Body of pancreas (tissue), 4 donors: ENCODE measurements around the gene RAP1GAP2. TPM values are rescaled to one million over a fixed set of nuclear protein-coding genes. Genes with fewer than 3 reads are reported as not detected.

Source experiments
- ATAC-seq: fragments of 150-250 bp; one replicate; pipeline ENCODE4 v1.9.1; 2016
- DNase-seq, 4 donors: peaks; one replicate each; pipeline ENCODE4 v3.0.0-alpha.2; 2019
- H3K27ac ChIP-seq, 4 donors: fragments of 200-600 bp; sonication (generic); 1 replicate in 3 of 4; 2 replicates in 1 of 4; pipeline versions ENCODE4 v1.5.1 to v1.6.1; 2016 to 2019; ENCODE audit warnings: mild to moderate bottlenecking in 1 of 4, mixed read lengths in 1 of 4, moderate library complexity in 1 of 4
- H3K27me3 ChIP-seq, 2 donors: fragments of 200-600 bp; sonication (generic); one replicate each; pipeline ENCODE4 v1.6.0; 2016; ENCODE audit warnings: mild to moderate bottlenecking in 1 of 2
- H3K36me3 ChIP-seq, 2 donors: fragments of 200-600 bp; sonication (generic); replicated peaks in 1 of 2; 2 replicates each; pipeline ENCODE4 v1.5.1; 2016; ENCODE audit warnings: low read depth in 2 of 2; ENCODE audit not compliant: insufficient read depth in 1 of 2
- H3K4me1 ChIP-seq: fragments of 200-600 bp; sonication (generic); one replicate; pipeline ENCODE4 v1.6.0; 2016
- H3K4me3 ChIP-seq, 2 donors: fragments of 200-600 bp; sonication (generic); 1 replicate in 1 of 2; 2 replicates in 1 of 2; pipeline ENCODE4 v1.5.1; 2016 to 2019
- H3K9me3 ChIP-seq, 3 donors: fragments of 200-600 bp; sonication (generic); 1 replicate in 2 of 3; 2 replicates in 1 of 3; pipeline ENCODE4 v1.5.1; 2016
- CTCF ChIP-seq, 7 experiments: fragments of 450-650 bp in 4 of 7; fragments of 200-600 bp in 3 of 7; sonication (generic) in 3 of 7; IDR thresholded peaks; one replicate each; pipeline ENCODE4 v1.5.1; 2016 to 2019; ENCODE audit warnings: antibody characterized with exemption in 7 of 7
- POLR2A ChIP-seq, 3 donors: fragments of 450-650 bp; IDR thresholded peaks; one replicate each; pipeline ENCODE4 v1.6.1; 2016; ENCODE audit warnings: antibody characterized with exemption in 3 of 3, mild to moderate bottlenecking in 2 of 3
- WGBS, 2 donors: methylation state at CpG; one replicate each; pipeline ENCODE4 v1.1.5; 2017; 5-methylcytosine and 5-hydroxymethylcytosine counted together
- intact Hi-C: fragments of 100-400 bp; cut with DNase I; formaldehyde crosslinking; loops from one replicate; pipeline ENCODE4 v1.15.1; 2023
- total RNA-seq, 2 donors: library from RNA; depleted of rRNA; stranded (reverse); fragments of >200 nt; gene quantifications; one replicate each; pipeline ENCODE4 v1.1.0, GENCODE V29; 2016

The RAP1GAP2 gene
- total RNA-seq, 2 donors from 2014 or later = 21.8 to 81.1 TPM

DNA sequence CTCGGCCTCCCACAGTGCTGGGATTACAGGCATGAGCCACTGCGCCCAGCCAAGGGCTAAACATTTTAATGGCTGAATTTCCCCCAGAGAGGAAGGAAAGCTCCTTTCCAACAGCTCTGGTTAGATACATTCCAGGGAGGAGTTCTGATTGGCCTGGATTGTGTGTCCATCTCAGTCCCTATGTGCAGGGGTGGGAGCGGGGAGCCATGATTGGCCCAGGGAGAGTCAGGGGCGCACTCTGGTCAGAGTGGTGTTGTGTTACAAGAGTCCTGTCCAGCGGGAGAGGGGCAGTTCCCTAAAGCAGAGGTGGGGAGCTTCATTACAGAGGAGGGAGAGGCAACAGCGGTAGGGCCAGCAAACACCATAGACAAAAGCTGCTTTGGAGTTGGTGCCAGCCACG, 75.0 kb downstream of the RAP1GAP2 start:
- H3K27ac ChIP-seq = peak overlapping the region in 1 of 4 donors; percentile 39
- H3K4me1 ChIP-seq = peaks cover 55% of the 10 kb centered on the region
- no peak for ATAC-seq
- no peak overlapping the region for H3K4me3 ChIP-seq
- H3K27me3 ChIP-seq = no peaks in the 10 kb centered on the region
- DNase-seq = no peak
- intact Hi-C loops = no loop called here
- H3K36me3 ChIP-seq = no peaks in the 10 kb centered on the region
- TF ChIP-seq CTCF (IDR thresholded peaks at IDR 0.05) (no peak), POLR2A (IDR thresholded peaks at IDR 0.05) (no peak)
- WGBS, 2 donors = 86 to 89% methylated on average over 7 of the region's 7 CpGs
- no peaks in the 10 kb centered on the region for H3K9me3 ChIP-seq

DNA sequence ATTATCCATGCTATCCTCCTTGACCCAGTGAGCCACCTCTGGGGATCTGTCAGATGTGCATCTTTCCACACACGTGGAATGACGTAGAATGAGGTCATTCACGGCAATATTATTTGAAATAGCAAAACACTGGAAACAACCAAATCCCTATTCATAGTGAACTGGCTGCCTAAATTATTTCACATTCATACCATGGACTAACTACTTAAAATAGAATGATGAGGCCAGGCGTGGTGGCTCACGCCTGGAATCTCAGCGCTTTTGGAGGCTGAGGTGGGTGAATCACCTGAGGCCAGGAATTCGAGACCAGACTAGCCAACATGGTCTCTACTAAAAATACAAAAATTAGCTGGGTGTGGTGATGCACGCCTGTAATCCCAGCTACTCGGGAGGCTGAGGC, 75.5 kb downstream of the RAP1GAP2 start:
- H3K27ac ChIP-seq = no peak overlapping the region
- ATAC-seq (no peak), DNase-seq (no peak)
- H3K4me3 ChIP-seq = no peak overlapping the region
- H3K36me3 ChIP-seq = no peaks in the 10 kb centered on the region
- H3K9me3 ChIP-seq = no peaks in the 10 kb centered on the region
- intact Hi-C loops = no loop called here
- H3K27me3 ChIP-seq = no peaks in the 10 kb centered on the region
- peaks cover 54% of the 10 kb centered on the region for H3K4me1 ChIP-seq
- TF ChIP-seq CTCF (IDR thresholded peaks at IDR 0.05) (no peak), POLR2A (IDR thresholded peaks at IDR 0.05) (no peak)
- WGBS, 2 donors = 90 to 93% methylated on average over 9 of the region's 9 CpGs

DNA sequence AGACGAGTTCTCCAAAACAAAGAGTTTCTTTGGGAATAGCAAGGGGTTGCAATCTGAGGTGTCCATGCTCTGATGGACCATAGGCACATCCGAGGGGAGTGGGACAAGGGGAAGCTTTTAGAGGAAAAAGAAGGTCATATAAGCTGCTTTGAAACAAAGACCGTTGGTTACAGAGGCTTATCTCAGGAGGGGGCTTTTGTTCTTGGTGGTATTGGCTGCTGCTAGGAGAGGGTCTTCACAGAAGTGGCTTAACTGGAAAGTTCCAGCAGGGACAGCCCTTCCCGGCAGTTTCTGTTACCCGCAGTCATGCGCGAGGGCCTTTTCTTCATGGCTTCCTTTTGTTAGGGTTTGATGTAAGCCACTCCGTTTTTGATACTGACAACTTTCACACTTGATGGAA, 76.0 kb downstream of the RAP1GAP2 start:
- H3K27ac ChIP-seq = peak overlapping the region in 1 of 4 donors; percentile 70
- no peak for DNase-seq
- TF ChIP-seq POLR2A (IDR thresholded peaks at IDR 0.05) (no peak), CTCF (IDR thresholded peaks at IDR 0.05) (no peak)
- H3K4me1 ChIP-seq = peaks cover 49% of the 10 kb centered on the region
- no peaks in the 10 kb centered on the region for H3K9me3 ChIP-seq
- H3K27me3 ChIP-seq = no peaks in the 10 kb centered on the region
- intact Hi-C loops = no loop called here
- 75 to 83% methylated on average over 8 of the region's 8 CpGs for WGBS, 2 donors
- H3K4me3 ChIP-seq = no peak overlapping the region
- no peak for ATAC-seq
- H3K36me3 ChIP-seq = no peaks in the 10 kb centered on the region

- TF ChIP-seq CTCF (IDR thresholded peaks at IDR 0.05) (no peak), POLR2A (IDR thresholded peaks at IDR 0.05) (no peak)
- no peaks in the 10 kb centered on the region for H3K36me3 ChIP-seq
- H3K27ac ChIP-seq = peak overlapping the region; percentile 12 to 77 (median 72)
- DNase-seq (peak; percentile 57 to 83 (median 69)), ATAC-seq (peak; percentile 82)
- no peaks in the 10 kb centered on the region for H3K27me3 ChIP-seq
- H3K9me3 ChIP-seq = no peaks in the 10 kb centered on the region
- WGBS, 2 donors = 18 to 19% methylated on average over 5 of the region's 5 CpGs
- no peak overlapping the region for H3K4me3 ChIP-seq
- intact Hi-C loops = no loop called here
- H3K4me1 ChIP-seq = peaks cover 29% of the 10 kb centered on the region
Measured at GRCh38 chr17:2874189-2874686, 78.0 kb downstream of the RAP1GAP2 start.

GRCh38 chr17:2875608-2876007, 79.4 kb downstream of the RAP1GAP2 start:
- Histone ChIP-seq H3K36me3 (no peaks in the 10 kb centered on the region), H3K4me3 (no peak overlapping the region), H3K27ac (no peak overlapping the region), H3K9me3 (no peaks in the 10 kb centered on the region), H3K4me1 (peaks cover 16% of the 10 kb centered on the region), H3K27me3 (no peaks in the 10 kb centered on the region)
- WGBS, 2 donors = 93 to 96% methylated on average over 13 of the region's 13 CpGs
- DNase-seq (no peak), ATAC-seq (no peak)
- TF ChIP-seq POLR2A (IDR thresholded peaks at IDR 0.05) = no peak
- intact Hi-C loops = no loop called here
